ENCODE data around the gene MB21D2.

The MB21D2 gene

GRCh38 chr3:192870822-192871221 is 46.8 kb downstream of the MB21D2 start:
- no peak for DNase-seq (ENCODE audit: low read depth)
- H3K4me3 ChIP-seq (ENCODE audit: low read depth, low read length): no peak overlapping the region
- TF ChIP-seq, protein P1, sequence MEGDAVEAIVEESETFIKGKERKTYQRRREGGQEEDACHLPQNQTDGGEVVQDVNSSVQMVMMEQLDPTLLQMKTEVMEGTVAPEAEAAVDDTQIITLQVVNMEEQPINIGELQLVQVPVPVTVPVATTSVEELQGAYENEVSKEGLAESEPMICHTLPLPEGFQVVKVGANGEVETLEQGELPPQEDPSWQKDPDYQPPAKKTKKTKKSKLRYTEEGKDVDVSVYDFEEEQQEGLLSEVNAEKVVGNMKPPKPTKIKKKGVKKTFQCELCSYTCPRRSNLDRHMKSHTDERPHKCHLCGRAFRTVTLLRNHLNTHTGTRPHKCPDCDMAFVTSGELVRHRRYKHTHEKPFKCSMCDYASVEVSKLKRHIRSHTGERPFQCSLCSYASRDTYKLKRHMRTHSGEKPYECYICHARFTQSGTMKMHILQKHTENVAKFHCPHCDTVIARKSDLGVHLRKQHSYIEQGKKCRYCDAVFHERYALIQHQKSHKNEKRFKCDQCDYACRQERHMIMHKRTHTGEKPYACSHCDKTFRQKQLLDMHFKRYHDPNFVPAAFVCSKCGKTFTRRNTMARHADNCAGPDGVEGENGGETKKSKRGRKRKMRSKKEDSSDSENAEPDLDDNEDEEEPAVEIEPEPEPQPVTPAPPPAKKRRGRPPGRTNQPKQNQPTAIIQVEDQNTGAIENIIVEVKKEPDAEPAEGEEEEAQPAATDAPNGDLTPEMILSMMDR (conservative IDR thresholded peaks at IDR 0.05; ENCODE audit: low read depth, low read length): no peak

DNA sequence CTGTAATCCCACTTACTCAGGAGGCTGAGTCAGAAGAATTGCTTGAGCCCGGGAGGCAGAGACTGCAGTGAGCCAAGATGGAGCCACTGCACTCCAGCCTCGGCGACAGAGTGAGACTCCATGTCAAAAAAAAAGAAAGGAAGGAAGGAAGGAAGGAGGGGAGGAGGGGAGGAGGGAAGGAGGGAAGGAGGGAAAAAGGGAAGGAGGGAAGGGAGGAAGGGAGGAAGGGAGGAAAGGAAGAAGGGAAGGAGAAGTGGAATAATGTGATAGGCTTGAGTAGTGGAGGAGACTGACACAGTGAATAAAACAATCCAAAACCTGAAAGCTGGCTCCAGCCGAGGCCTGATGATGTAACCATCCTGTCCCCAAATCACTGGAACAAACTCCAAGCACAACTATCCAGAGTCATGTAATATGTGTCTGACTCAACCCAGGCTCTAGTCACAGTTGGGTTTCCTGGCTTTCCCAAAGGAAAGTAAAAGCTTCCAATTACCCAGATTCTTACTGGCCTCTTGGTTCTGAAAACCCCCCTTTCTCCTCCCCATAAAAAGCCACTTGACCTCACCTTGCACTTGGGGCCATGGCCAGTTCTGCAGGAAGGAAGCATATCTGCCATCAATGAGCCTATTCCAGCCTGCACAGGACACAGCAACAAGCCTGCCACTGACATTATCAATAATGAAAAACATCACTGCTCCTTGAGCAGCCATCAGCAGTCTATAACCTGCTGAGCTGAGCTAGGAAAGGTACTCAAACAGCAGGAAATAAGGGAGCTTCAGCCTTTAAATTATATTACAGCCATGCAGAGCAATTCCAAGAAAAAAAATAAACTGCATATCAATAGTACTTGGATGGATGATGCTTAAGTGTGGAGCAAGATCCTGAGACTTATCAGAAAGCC is 48.3 kb downstream of the MB21D2 start:
- TF ChIP-seq, protein P1 (conservative IDR thresholded peaks at IDR 0.05; ENCODE audit: low read depth, low read length): no peak
- DNase-seq (ENCODE audit: low read depth): no peak
- H3K4me3 ChIP-seq (ENCODE audit: low read depth, low read length): no peak overlapping the region

DNA sequence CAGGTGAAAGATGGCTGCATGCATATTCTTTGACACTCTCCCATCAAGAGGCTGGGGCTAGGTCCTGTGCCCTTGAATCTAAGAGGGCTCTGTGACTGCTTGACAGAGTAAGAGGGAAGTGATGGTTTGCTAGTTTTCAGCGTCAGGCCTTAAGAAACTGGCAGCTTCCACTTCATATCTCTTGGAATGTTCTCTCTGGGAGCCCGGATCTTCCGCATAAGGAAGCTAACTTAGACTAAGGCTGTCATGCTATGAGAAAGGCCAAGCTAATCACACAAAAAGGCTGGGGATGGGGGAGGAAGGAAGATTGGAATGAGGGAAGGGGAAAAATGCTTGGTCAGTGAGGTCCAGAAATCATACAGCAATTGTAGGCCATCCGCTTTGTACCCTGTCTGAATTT is 50.0 kb downstream of the MB21D2 start:
- no peak overlapping the region for H3K4me3 ChIP-seq (ENCODE audit: low read depth, low read length)
- TF ChIP-seq, protein P1 (conservative IDR thresholded peaks at IDR 0.05; ENCODE audit: low read depth, low read length): no peak
- no peak for DNase-seq (ENCODE audit: low read depth)

DNA sequence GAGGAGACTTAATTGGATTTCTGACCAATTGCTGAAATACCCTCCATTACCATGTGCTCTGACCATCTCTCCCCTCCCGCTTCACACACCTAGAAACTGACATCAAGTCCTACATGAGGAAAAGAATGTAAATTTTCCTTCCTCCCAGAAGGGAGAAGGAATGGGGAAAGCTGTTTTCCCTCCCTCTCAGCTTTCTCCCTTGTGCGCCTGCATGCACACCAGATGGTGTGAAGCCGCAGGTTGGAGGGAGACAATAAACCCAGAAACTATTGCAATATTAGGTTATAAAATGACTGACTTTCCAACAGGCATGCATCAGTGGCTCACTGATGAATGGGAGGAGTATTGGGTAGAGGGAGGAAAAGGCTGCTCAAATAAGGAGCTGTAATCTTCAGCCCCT is 50.9 kb downstream of the MB21D2 start:
- TF ChIP-seq, protein P1 (conservative IDR thresholded peaks at IDR 0.05; ENCODE audit: low read depth, low read length): no peak
- H3K4me3 ChIP-seq (ENCODE audit: low read depth, low read length): no peak overlapping the region

DNA sequence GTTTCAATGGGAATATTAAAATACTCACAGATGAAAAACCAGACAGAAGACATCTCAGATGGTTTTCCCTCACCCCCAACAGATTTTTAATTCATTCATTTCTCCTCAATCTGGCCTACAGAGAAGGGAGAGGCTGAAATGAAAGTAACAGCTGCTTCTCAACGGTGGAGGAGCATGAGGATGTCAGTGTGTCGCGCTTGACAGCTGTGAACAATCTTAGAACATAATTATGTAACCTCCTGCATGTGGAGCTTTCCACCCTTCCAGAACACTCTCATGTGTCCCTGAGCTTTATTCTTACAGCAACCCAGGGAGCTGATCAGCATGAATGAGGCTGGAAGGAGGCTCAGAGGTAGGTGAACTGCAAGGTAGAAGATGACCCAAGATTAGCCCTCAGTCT is 52.7 kb downstream of the MB21D2 start:
- DNase-seq (ENCODE audit: low read depth): peak; percentile 60

More for the DNA sequence above, 50.9 kb downstream of the MB21D2 start:
- DNase-seq (ENCODE audit: low read depth): no peak

DNA sequence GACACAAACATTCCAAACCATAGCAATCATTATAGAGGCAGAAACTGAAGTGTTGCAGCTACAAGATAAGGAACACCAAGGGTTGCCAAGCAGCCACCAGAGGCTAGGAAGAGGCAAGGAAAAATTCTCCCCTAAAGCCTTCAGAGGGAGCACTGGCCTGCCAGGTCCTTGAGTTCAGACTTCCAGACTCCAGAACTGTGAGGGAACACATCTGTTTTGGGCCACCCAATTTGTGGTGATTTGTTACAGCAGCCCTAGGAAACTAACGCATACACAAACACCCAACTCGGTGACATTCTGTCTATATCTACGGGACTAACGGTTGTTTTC is 54.6 kb downstream of the MB21D2 start:
- TF ChIP-seq, protein P1 (conservative IDR thresholded peaks at IDR 0.05; ENCODE audit: low read depth, low read length): no peak
- H3K4me3 ChIP-seq (ENCODE audit: low read depth, low read length): no peak overlapping the region
- DNase-seq (ENCODE audit: low read depth): no peak

More for the DNA sequence above, 52.7 kb downstream of the MB21D2 start:
- TF ChIP-seq, protein P1 (conservative IDR thresholded peaks at IDR 0.05; ENCODE audit: low read depth, low read length): no peak
- H3K4me3 ChIP-seq (ENCODE audit: low read depth, low read length): no peak overlapping the region
